Neural cell (in vitro differentiated cells): Measurements from ENCODE around the gene VWA3B.

ENCODE experiments used
- CTCF ChIP-seq: fragments of 450-650 bp; IDR thresholded peaks from 2 replicates; pipeline ENCODE4 v1.5.1; 2014; ENCODE audit warnings: antibody characterized with exemption, mild to moderate bottlenecking, moderate library complexity; ENCODE audit not compliant: poor library complexity, severe bottlenecking
- EZH2 ChIP-seq: fragments of 200-600, 300-800 bp; shearing (Covaris generic), sonication (generic); IDR thresholded peaks from 2 replicates; pipeline ENCODE4 v1.6.1; 2014; ENCODE audit warnings: antibody characterized with exemption, low read length, borderline replicate concordance, mild to moderate bottlenecking; ENCODE audit not compliant: insufficient read depth, poor library complexity, severe bottlenecking
- MXI1 ChIP-seq: fragments of 450-650 bp; conservative IDR thresholded peaks from 2 replicates; pipeline ENCODE4 v1.6.1; 2014; ENCODE audit warnings: antibody characterized with exemption, mild to moderate bottlenecking; ENCODE audit not compliant: poor library complexity, severe bottlenecking
- POLR2AphosphoS5 ChIP-seq: IDR thresholded peaks from 2 replicates; pipeline ENCODE4 v1.6.1; 2012
- TAF1 ChIP-seq: IDR thresholded peaks from 2 replicates; pipeline ENCODE4 v1.6.1; 2012; ENCODE audit warnings: low read depth
- TF ChIP-seq, protein P1 (sequence below): IDR thresholded peaks from 2 replicates; pipeline ENCODE4 v1.6.1; 2012; ENCODE audit warnings: borderline replicate concordance

DNA sequence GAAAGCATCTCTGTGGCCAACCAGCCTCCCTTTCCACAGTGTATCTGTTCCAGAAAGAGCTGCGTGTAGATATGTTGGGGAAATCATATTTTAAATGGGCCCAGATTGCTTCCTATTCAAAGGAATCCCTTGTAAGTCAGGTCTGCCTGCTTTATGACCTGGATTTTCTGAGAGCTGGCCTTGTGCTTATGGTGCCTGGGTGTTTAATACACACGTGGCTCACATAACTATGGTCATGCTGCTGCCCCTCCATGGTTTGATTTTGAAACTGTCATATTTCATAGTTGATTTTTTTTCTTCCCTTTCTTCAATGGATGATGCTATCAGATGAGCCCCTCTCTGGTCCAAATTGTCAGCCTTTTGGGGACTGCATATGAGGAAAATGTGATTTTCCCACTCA lies 147.8 kb downstream of the VWA3B start:
- TF ChIP-seq CTCF (peak; percentile 15), POLR2AphosphoS5 (no peak), MXI1 (no peak), TAF1 (no peak), EZH2 (no peak)
- TF ChIP-seq, protein P1, sequence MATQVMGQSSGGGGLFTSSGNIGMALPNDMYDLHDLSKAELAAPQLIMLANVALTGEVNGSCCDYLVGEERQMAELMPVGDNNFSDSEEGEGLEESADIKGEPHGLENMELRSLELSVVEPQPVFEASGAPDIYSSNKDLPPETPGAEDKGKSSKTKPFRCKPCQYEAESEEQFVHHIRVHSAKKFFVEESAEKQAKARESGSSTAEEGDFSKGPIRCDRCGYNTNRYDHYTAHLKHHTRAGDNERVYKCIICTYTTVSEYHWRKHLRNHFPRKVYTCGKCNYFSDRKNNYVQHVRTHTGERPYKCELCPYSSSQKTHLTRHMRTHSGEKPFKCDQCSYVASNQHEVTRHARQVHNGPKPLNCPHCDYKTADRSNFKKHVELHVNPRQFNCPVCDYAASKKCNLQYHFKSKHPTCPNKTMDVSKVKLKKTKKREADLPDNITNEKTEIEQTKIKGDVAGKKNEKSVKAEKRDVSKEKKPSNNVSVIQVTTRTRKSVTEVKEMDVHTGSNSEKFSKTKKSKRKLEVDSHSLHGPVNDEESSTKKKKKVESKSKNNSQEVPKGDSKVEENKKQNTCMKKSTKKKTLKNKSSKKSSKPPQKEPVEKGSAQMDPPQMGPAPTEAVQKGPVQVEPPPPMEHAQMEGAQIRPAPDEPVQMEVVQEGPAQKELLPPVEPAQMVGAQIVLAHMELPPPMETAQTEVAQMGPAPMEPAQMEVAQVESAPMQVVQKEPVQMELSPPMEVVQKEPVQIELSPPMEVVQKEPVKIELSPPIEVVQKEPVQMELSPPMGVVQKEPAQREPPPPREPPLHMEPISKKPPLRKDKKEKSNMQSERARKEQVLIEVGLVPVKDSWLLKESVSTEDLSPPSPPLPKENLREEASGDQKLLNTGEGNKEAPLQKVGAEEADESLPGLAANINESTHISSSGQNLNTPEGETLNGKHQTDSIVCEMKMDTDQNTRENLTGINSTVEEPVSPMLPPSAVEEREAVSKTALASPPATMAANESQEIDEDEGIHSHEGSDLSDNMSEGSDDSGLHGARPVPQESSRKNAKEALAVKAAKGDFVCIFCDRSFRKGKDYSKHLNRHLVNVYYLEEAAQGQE: no peak
